Suprapubic skin (tissue), 4 donors: ENCODE data around the gene HSPA1B.

ENCODE experiments used
- CTCF ChIP-seq, 2 donors: fragments of 200-600 bp in 1 of 2; fragments of 450-650 bp in 1 of 2; sonication (generic) in 1 of 2; IDR thresholded peaks; one replicate each; pipeline ENCODE4 v1.5.1; 2016 to 2019; ENCODE audit warnings: antibody characterized with exemption in 2 of 2, mild to moderate bottlenecking in 1 of 2, moderate library complexity in 1 of 2
- EP300 ChIP-seq: sonication (generic); formaldehyde crosslinking; IDR thresholded peaks from one replicate; pipeline ENCODE4 v1.6.1; 2017; ENCODE audit warnings: antibody characterized with exemption
- POLR2A ChIP-seq, 2 donors: fragments of 450-650 bp; IDR thresholded peaks; one replicate each; pipeline ENCODE4 v1.6.1; 2017; ENCODE audit warnings: antibody characterized with exemption in 2 of 2, mild to moderate bottlenecking in 2 of 2, moderate library complexity in 2 of 2
- POLR2AphosphoS5 ChIP-seq, 3 donors: sonication (generic); formaldehyde crosslinking; IDR thresholded peaks; one replicate each; pipeline ENCODE4 v1.6.1; 2017; ENCODE audit warnings: antibody characterized with exemption in 3 of 3

GRCh38 chr6:31822036-31822821 is 5.3 kb upstream of the HSPA1B start:
- TF ChIP-seq EP300 (no peak), CTCF (IDR thresholded peaks at IDR 0.05) (no peak), POLR2A (IDR thresholded peaks at IDR 0.05) (peak in 1 of 2 donors; percentile 54), POLR2AphosphoS5 (IDR thresholded peaks at IDR 0.05) (peak; percentile 4 to 69 (median 42))
